ENCODE data around the gene COG5. TPM values are rescaled to one million over a fixed set of nuclear protein-coding genes. Genes with fewer than 3 reads are reported as not detected.
"Not testable (repeated sequence)": the region's sequence is repeated elsewhere in the genome, so short reads cannot be mapped to it uniquely, and the experiment has no call there.

Gene COG5
- total RNA-seq, 1 experiment from 2014 or later, result 29.1 TPM

GRCh38 chr7:107248551-107249316 lies 315.0 kb downstream of the COG5 start:
- ATAC-seq (no peak), DNase-seq (ENCODE audit: low read depth, low spot score) (no peak)
- BruUV-seq (replicated peaks), result no TSS peak
- POLR2A ChIA-PET, result no interaction called here
- Histone ChIP-seq H3K4me3 (ENCODE audit: low read depth in 2 of 2, low read length in 2 of 2) (no peak overlapping the region), H3K9me3 (ENCODE audit: control insufficient read depth, insufficient read depth, low read depth, low read length) (no peaks in the 10 kb centered on the region), H3K27ac (ENCODE audit: low read length) (no peak overlapping the region), H3K36me3 (ENCODE audit: control insufficient read depth, insufficient read depth, low read length) (no peaks in the 10 kb centered on the region), H3K4me1 (ENCODE audit: control insufficient read depth, insufficient read depth, low read length) (no peaks in the 10 kb centered on the region), H3K27me3 (ENCODE audit: control insufficient read depth, insufficient read depth, low read length) (no peaks in the 10 kb centered on the region)
- intact Hi-C loops (cut with micrococcal nuclease; ENCODE audit: unreplicated experiment) (no loop called here), in situ Hi-C loops (cut with HindIII; ENCODE audit: low pct_unique_long_range_greater_than_20kb, low sequenced_read_pairs) (no loop called here)
- TF ChIP-seq REST (IDR thresholded peaks at IDR 0.05; ENCODE audit: insufficient read depth in 1 of 2, low read depth in 2 of 2, low read length in 1 of 2) (no peak), SIN3A (IDR thresholded peaks at IDR 0.05; ENCODE audit: borderline replicate concordance, insufficient read depth, low read depth, low read length) (no peak)
- CTCF ChIA-PET, result no interaction called here

GRCh38 chr7:107246836-107247235 lies 316.9 kb downstream of the COG5 start:
- BruUV-seq (replicated peaks); intact Hi-C loops (cut with micrococcal nuclease; ENCODE audit: unreplicated experiment); H3K27ac ChIP-seq (ENCODE audit: low read length); H3K4me1 ChIP-seq (ENCODE audit: control insufficient read depth, insufficient read depth, low read length); CTCF ChIA-PET; H3K9me3 ChIP-seq (ENCODE audit: control insufficient read depth, insufficient read depth, low read depth, low read length); DNase-seq (ENCODE audit: low read depth, low spot score); POLR2A ChIA-PET; H3K36me3 ChIP-seq (ENCODE audit: control insufficient read depth, insufficient read depth, low read length); H3K4me3 ChIP-seq (ENCODE audit: low read depth in 2 of 2, low read length in 2 of 2); ATAC-seq; in situ Hi-C loops (cut with HindIII; ENCODE audit: low pct_unique_long_range_greater_than_20kb, low sequenced_read_pairs); H3K27me3 ChIP-seq (ENCODE audit: control insufficient read depth, insufficient read depth, low read length): not testable (repeated sequence)

GRCh38 chr7:107244613-107245012 lies 319.1 kb downstream of the COG5 start:
- no peak for ATAC-seq
- Histone ChIP-seq H3K36me3 (ENCODE audit: control insufficient read depth, insufficient read depth, low read length) (no peaks in the 10 kb centered on the region), H3K27ac (ENCODE audit: low read length) (no peak overlapping the region), H3K27me3 (ENCODE audit: control insufficient read depth, insufficient read depth, low read length) (no peaks in the 10 kb centered on the region), H3K4me1 (ENCODE audit: control insufficient read depth, insufficient read depth, low read length) (no peaks in the 10 kb centered on the region), H3K4me3 (ENCODE audit: low read depth in 2 of 2, low read length in 2 of 2) (no peak overlapping the region), H3K9me3 (ENCODE audit: control insufficient read depth, insufficient read depth, low read depth, low read length) (no peaks in the 10 kb centered on the region)
- CTCF ChIA-PET, result no interaction called here
- in situ Hi-C loops (cut with HindIII; ENCODE audit: low pct_unique_long_range_greater_than_20kb, low sequenced_read_pairs), result no loop called here
- BruUV-seq (replicated peaks), result no TSS peak
- intact Hi-C loops (cut with micrococcal nuclease; ENCODE audit: unreplicated experiment), result no loop called here
- DNase-seq (ENCODE audit: low read depth, low spot score), result no peak
- POLR2A ChIA-PET, result no interaction called here
- TF ChIP-seq CTCF (IDR thresholded peaks at IDR 0.05) (no peak), TCF7L2 (IDR thresholded peaks at IDR 0.05; ENCODE audit: low read depth, low read length) (no peak), REST (IDR thresholded peaks at IDR 0.05; ENCODE audit: insufficient read depth in 1 of 2, low read depth in 2 of 2, low read length in 1 of 2) (no peak), SIN3A (IDR thresholded peaks at IDR 0.05; ENCODE audit: borderline replicate concordance, insufficient read depth, low read depth, low read length) (no peak), POLR2AphosphoS5 (IDR thresholded peaks at IDR 0.05; ENCODE audit: low read depth, low read length) (no peak)
